Mesenchymal stem cell (in vitro differentiated cells and primary cell): Measurements from ENCODE around the gene MAP3K4.

Source experiments
- DNase-seq: peaks from one replicate; pipeline ENCODE4 v3.0.0-alpha.2; 2013
- H2AFZ ChIP-seq: one replicate; pipeline ENCODE4 v1.6.1; 2013; ENCODE audit warnings: low read depth, mild to moderate bottlenecking, control low read depth, inconsistent platforms, low read length, moderate library complexity
- H2AK5ac ChIP-seq: 2 replicates; pipeline ENCODE4 v1.6.1; 2013; ENCODE audit warnings: low read length, moderate library complexity, mild to moderate bottlenecking, inconsistent platforms; ENCODE audit not compliant: severe bottlenecking
- H2BK120ac ChIP-seq: one replicate; pipeline ENCODE4 v1.6.1; 2013; ENCODE audit warnings: low read depth, mild to moderate bottlenecking, inconsistent platforms, low read length, moderate library complexity
- H2BK12ac ChIP-seq, 2 experiments: one replicate each; pipeline ENCODE4 v1.6.1; 2013; ENCODE audit warnings: inconsistent platforms in 2 of 2, low read length in 2 of 2, mild to moderate bottlenecking in 2 of 2, moderate library complexity in 2 of 2, control low read depth in 1 of 2
- H2BK15ac ChIP-seq: one replicate; pipeline ENCODE4 v1.6.1; 2013; ENCODE audit warnings: mild to moderate bottlenecking, low read depth, inconsistent platforms; ENCODE audit not compliant: poor library complexity, severe bottlenecking
- H2BK5ac ChIP-seq: 2 replicates; pipeline ENCODE4 v1.6.1; 2013; ENCODE audit warnings: low read depth, mild to moderate bottlenecking, low read length, control low read depth, inconsistent platforms; ENCODE audit not compliant: poor library complexity, severe bottlenecking
- H3K14ac ChIP-seq, 2 experiments: one replicate each; pipeline ENCODE4 v1.6.1; 2013; ENCODE audit warnings: inconsistent platforms in 2 of 2, low read length in 2 of 2, control low read depth in 1 of 2, mild to moderate bottlenecking in 1 of 2, moderate library complexity in 1 of 2
- H3K18ac ChIP-seq, 2 experiments: one replicate each; pipeline ENCODE4 v1.6.1; 2013; ENCODE audit warnings: inconsistent platforms in 2 of 2, low read length in 2 of 2, control low read depth in 1 of 2, low read depth in 1 of 2, mild to moderate bottlenecking in 1 of 2
- H3K23ac ChIP-seq, 2 experiments: one replicate each; pipeline ENCODE4 v1.6.1; 2013; ENCODE audit warnings: inconsistent platforms in 2 of 2, low read length in 2 of 2, mild to moderate bottlenecking in 2 of 2, moderate library complexity in 2 of 2, control low read depth in 1 of 2
- H3K27ac ChIP-seq: 2 replicates; pipeline ENCODE4 v1.5.1; 2013; ENCODE audit warnings: mild to moderate bottlenecking, moderate library complexity, low read length, control low read depth, inconsistent platforms; ENCODE audit not compliant: poor library complexity, severe bottlenecking
- H3K27me3 ChIP-seq, 2 experiments: 2 replicates each; pipeline versions ENCODE4 v1.6.1 to v1.7.0; 2013; ENCODE audit warnings: low read length in 2 of 2, mild to moderate bottlenecking in 2 of 2, moderate library complexity in 2 of 2, control low read depth in 1 of 2, inconsistent platforms in 1 of 2; ENCODE audit not compliant: control insufficient read depth in 1 of 2, insufficient read depth in 1 of 2
- H3K36me3 ChIP-seq, 2 experiments: 2 replicates each; pipeline versions ENCODE4 v1.6.1 to v1.7.0; 2013; ENCODE audit warnings: low read length in 2 of 2, control low read depth in 1 of 2, inconsistent platforms in 1 of 2, low read depth in 1 of 2, mild to moderate bottlenecking in 1 of 2; ENCODE audit not compliant: insufficient read depth in 2 of 2, control insufficient read depth in 1 of 2
- H3K4ac ChIP-seq, 2 experiments: one replicate each; pipeline ENCODE4 v1.6.1; 2013; ENCODE audit warnings: inconsistent platforms in 2 of 2, low read length in 2 of 2, mild to moderate bottlenecking in 2 of 2, moderate library complexity in 2 of 2, control low read depth in 1 of 2, low read depth in 1 of 2
- H3K4me1 ChIP-seq: 2 replicates; pipeline ENCODE4 v1.6.1; 2013; ENCODE audit warnings: low read depth, low read length, control low read depth; ENCODE audit not compliant: control insufficient read depth, insufficient read depth
- H3K4me2 ChIP-seq: 2 replicates; pipeline ENCODE4 v1.6.1; 2013; ENCODE audit warnings: low read length, mild to moderate bottlenecking, inconsistent platforms; ENCODE audit not compliant: poor library complexity, severe bottlenecking
- H3K4me3 ChIP-seq, 2 experiments: 2 replicates each; pipeline versions ENCODE4 v1.5.1 to v1.7.0; 2013; ENCODE audit warnings: low read length in 2 of 2, mild to moderate bottlenecking in 2 of 2, control low read depth in 1 of 2, low read depth in 1 of 2; ENCODE audit not compliant: insufficient read depth in 1 of 2
- H3K79me1 ChIP-seq: replicated peaks from 2 replicates; pipeline ENCODE4 v1.6.1; 2013; ENCODE audit warnings: mild to moderate bottlenecking, control low read depth, low read length, inconsistent platforms; ENCODE audit not compliant: poor library complexity, severe bottlenecking
- H3K9ac ChIP-seq: 2 replicates; pipeline ENCODE4 v1.7.0; 2013; ENCODE audit warnings: mild to moderate bottlenecking, low read length, moderate library complexity
- H3K9me3 ChIP-seq: 2 replicates; pipeline ENCODE4 v1.7.0; 2013; ENCODE audit warnings: mild to moderate bottlenecking, low read length; ENCODE audit not compliant: control insufficient read depth
- H4K8ac ChIP-seq: one replicate; pipeline ENCODE4 v1.6.1; 2013; ENCODE audit warnings: inconsistent platforms, mild to moderate bottlenecking, low read length, moderate library complexity
- H4K91ac ChIP-seq: one replicate; pipeline ENCODE4 v1.6.1; 2013; ENCODE audit warnings: mild to moderate bottlenecking, low read length, inconsistent platforms
- WGBS: methylation state at CpG from one replicate; pipeline ENCODE4 v1.1.7; 2013; ENCODE audit warnings: mixed read lengths; 5-methylcytosine and 5-hydroxymethylcytosine counted together

MAP3K4 gene

DNA sequence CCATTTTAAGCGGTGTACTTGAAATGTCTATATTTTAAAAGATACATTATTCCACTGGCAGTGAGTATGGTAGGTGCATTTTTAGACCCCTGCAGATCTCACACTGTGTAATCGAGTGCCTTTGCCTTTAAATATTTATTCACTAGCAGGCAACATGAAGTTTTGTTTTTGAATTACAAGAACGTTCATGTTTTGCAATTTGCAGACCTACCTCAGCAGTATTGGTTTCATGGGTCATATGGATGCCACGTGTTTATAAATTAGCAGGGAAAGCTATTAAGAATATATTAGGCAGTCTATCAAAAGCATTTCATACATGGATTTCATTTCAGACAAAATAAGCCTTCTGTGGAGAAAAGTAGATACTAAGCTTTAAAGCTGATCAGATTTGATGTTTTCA, 7.2 kb downstream of the MAP3K4 start:
- H2BK12ac ChIP-seq, result no peak overlapping the region
- H2BK5ac ChIP-seq, result no peak overlapping the region
- peaks cover 2% of the 10 kb centered on the region for H3K4me1 ChIP-seq
- no peak overlapping the region for H2AK5ac ChIP-seq
- H3K4me2 ChIP-seq, result no peak overlapping the region
- peaks cover 15% of the 10 kb centered on the region for H3K79me1 ChIP-seq
- no peak overlapping the region for H2BK120ac ChIP-seq
- H3K4me3 ChIP-seq, result no peak overlapping the region
- H2AFZ ChIP-seq, result no peak overlapping the region
- H3K9ac ChIP-seq, result peak overlapping the region; percentile 12
- DNase-seq, result no peak
- no peak overlapping the region for H4K8ac ChIP-seq
- H3K23ac ChIP-seq, result no peak overlapping the region
- H4K91ac ChIP-seq, result no peak overlapping the region
- H3K27ac ChIP-seq, result no peak overlapping the region
- no peak overlapping the region for H3K14ac ChIP-seq
- no peaks in the 10 kb centered on the region for H3K27me3 ChIP-seq
- no peak overlapping the region for H3K18ac ChIP-seq
- H3K9me3 ChIP-seq, result no peaks in the 10 kb centered on the region
- H3K36me3 ChIP-seq, result no peaks in the 10 kb centered on the region
- WGBS, result 70% methylated on average over 2 of the region's 4 CpGs
- H2BK15ac ChIP-seq, result no peak overlapping the region
- H3K4ac ChIP-seq, result no peak overlapping the region

DNA sequence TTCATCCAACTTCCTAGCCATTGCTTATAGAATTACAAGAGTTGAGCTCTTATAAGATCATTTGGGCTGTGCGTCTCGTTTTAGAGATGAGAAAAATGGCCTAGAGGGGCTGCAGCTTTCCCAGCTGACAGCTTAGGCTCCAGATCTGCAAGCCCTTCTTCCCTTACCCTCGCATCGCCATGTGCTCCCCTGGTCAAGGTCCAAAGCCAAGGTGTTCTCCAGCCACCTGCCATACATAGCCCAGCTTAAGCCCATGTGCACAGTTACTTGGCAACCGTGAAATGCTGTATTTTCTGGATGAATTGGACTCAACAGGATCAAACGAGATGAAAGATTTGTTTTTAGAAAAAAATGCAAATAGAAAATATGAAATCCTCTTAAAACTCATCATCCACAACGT, 7.9 kb downstream of the MAP3K4 start:
- Histone ChIP-seq H2BK120ac (no peak overlapping the region), H2AK5ac (no peak overlapping the region), H2BK12ac (no peak overlapping the region), H4K91ac (no peak overlapping the region), H3K18ac (no peak overlapping the region), H3K23ac (no peak overlapping the region), H3K4me3 (no peak overlapping the region), H3K4ac (no peak overlapping the region), H3K9me3 (no peaks in the 10 kb centered on the region), H3K36me3 (no peaks in the 10 kb centered on the region), H3K27ac (no peak overlapping the region), H3K9ac (no peak overlapping the region), H3K4me1 (peaks cover 2% of the 10 kb centered on the region), H3K4me2 (no peak overlapping the region), H3K79me1 (peaks cover 15% of the 10 kb centered on the region), H3K27me3 (no peaks in the 10 kb centered on the region), H2AFZ (no peak overlapping the region), H4K8ac (peak overlapping the region; percentile 75), H3K14ac (no peak overlapping the region), H2BK15ac (no peak overlapping the region), H2BK5ac (no peak overlapping the region)
- WGBS, result 88% methylated on average over 5 of the region's 7 CpGs
- no peak for DNase-seq

DNA sequence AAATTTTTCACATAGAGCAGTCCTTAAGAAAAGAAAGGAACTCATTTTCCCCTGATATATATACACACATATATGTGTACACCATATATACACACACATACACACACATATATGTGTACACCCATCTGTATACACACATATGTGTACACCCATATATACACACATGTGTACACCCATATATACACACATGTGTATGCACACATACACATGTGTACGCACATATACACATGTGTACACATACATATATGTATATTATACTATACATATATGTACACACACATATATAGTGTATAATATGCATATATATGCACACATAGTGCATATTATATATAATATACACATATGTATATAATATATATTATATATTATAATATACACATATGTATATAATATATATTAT, 9.1 kb downstream of the MAP3K4 start:
- H3K14ac ChIP-seq, result no peak overlapping the region
- no peaks in the 10 kb centered on the region for H3K9me3 ChIP-seq
- no peak overlapping the region for H3K27ac ChIP-seq
- H2BK12ac ChIP-seq, result no peak overlapping the region
- H2AK5ac ChIP-seq, result no peak overlapping the region
- no peak overlapping the region for H3K9ac ChIP-seq
- H3K79me1 ChIP-seq, result peaks cover 15% of the 10 kb centered on the region
- H4K91ac ChIP-seq, result no peak overlapping the region
- H3K4me3 ChIP-seq, result no peak overlapping the region
- no peak overlapping the region for H3K4me2 ChIP-seq
- no peak overlapping the region for H2BK120ac ChIP-seq
- no peak overlapping the region for H4K8ac ChIP-seq
- no peak overlapping the region for H3K4ac ChIP-seq
- WGBS, result 100% methylated on average over 1 of the region's 1 CpG
- H3K4me1 ChIP-seq, result peaks cover 5% of the 10 kb centered on the region
- no peaks in the 10 kb centered on the region for H3K36me3 ChIP-seq
- H3K23ac ChIP-seq, result no peak overlapping the region
- no peaks in the 10 kb centered on the region for H3K27me3 ChIP-seq
- no peak overlapping the region for H3K18ac ChIP-seq
- DNase-seq, result no peak
- H2BK15ac ChIP-seq, result no peak overlapping the region
- H2AFZ ChIP-seq, result no peak overlapping the region
- H2BK5ac ChIP-seq, result no peak overlapping the region

DNA sequence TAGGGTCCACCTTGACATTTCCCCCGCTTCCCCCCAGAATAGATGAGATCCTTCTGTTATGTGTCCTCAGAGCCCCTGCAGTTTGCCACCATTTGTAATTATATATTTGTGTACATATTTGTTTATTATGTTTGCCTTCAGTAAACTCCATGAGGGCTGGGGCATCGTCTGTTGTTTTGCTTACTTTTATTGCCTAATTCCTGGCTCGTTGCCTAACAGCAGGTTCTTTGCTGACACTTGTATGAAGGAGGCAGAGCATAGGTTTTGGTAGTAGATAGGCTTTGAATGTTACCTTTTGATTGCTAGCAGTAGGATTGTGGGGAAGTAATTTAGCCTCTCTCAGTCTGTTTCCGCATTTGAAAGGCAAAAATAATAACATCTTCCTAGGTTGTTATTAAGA, 9.9 kb downstream of the MAP3K4 start:
- Histone ChIP-seq H3K79me1 (peaks cover 13% of the 10 kb centered on the region), H2BK15ac (no peak overlapping the region), H4K91ac (no peak overlapping the region), H3K18ac (no peak overlapping the region), H2BK5ac (no peak overlapping the region), H2BK12ac (no peak overlapping the region), H3K4me1 (peaks cover 2% of the 10 kb centered on the region), H3K27ac (no peak overlapping the region), H3K4ac (no peak overlapping the region), H3K9ac (no peak overlapping the region), H3K4me3 (no peak overlapping the region), H4K8ac (no peak overlapping the region), H3K36me3 (no peaks in the 10 kb centered on the region), H2BK120ac (no peak overlapping the region), H2AK5ac (no peak overlapping the region), H3K23ac (no peak overlapping the region), H3K4me2 (no peak overlapping the region), H3K9me3 (no peaks in the 10 kb centered on the region), H3K27me3 (no peaks in the 10 kb centered on the region), H2AFZ (no peak overlapping the region), H3K14ac (no peak overlapping the region)
- 36% methylated on average over 2 of the region's 4 CpGs for WGBS
- peak; percentile 27 for DNase-seq
